Sigmoid colon (tissue), 7 donors: ENCODE data around the gene ATP10A. TPM values are rescaled to one million over a fixed set of nuclear protein-coding genes. Genes with fewer than 3 reads are reported as not detected.

Experiments used
- DNase-seq: peaks from one replicate; pipeline ENCODE4 v3.0.0-alpha.2; 2019
- H3K27ac ChIP-seq, 4 donors: fragments of 200-600 bp; sonication (generic); one replicate each; pipeline ENCODE4 v1.5.1; 2016 to 2019; ENCODE audit warnings: mild to moderate bottlenecking in 1 of 4
- H3K27me3 ChIP-seq, 3 donors: fragments of 200-600 bp; sonication (generic); one replicate each; pipeline ENCODE4 v1.5.1; 2019; ENCODE audit warnings: mild to moderate bottlenecking in 1 of 3
- H3K36me3 ChIP-seq, 4 donors: fragments of 200-600 bp; sonication (generic); one replicate each; pipeline ENCODE4 v1.5.1; 2016 to 2019
- H3K4me1 ChIP-seq, 4 donors: fragments of 200-600 bp; sonication (generic); one replicate each; pipeline ENCODE4 v1.5.1; 2017 to 2019
- H3K4me3 ChIP-seq, 4 donors: fragments of 200-600 bp; sonication (generic); one replicate each; pipeline ENCODE4 v1.5.1; 2017 to 2019; ENCODE audit warnings: mild to moderate bottlenecking in 2 of 4, moderate library complexity in 1 of 4
- H3K9me3 ChIP-seq, 4 donors: fragments of 200-600 bp in 3 of 4; sonication (generic) in 3 of 4; one replicate each; pipeline versions ENCODE4 v1.5.1 to v1.6.1; 2013 to 2019
- EP300 ChIP-seq, 4 donors: sonication (generic); formaldehyde crosslinking; IDR thresholded peaks; one replicate each; pipeline ENCODE4 v1.6.1; 2017; ENCODE audit warnings: antibody characterized with exemption in 4 of 4
- POLR2A ChIP-seq, 2 donors: fragments of 450-650 bp; IDR thresholded peaks; one replicate each; pipeline ENCODE4 v1.6.1; 2016; ENCODE audit warnings: antibody characterized with exemption in 2 of 2, mild to moderate bottlenecking in 2 of 2, moderate library complexity in 2 of 2
- POLR2AphosphoS5 ChIP-seq, 4 donors: sonication (generic); formaldehyde crosslinking; IDR thresholded peaks; one replicate each; pipeline ENCODE4 v1.6.1; 2017; ENCODE audit warnings: antibody characterized with exemption in 4 of 4
- whole genome bisulfite sequencing, 2 donors: extraction: QIAGEN DNeasy Blood & Tissue Kit; methylation state at CpG; one replicate each; pipeline ENCODE4 v1.1.7; 2013; 5-methylcytosine and 5-hydroxymethylcytosine counted together
- intact Hi-C: fragments of 100-400 bp; cut with DNase I; formaldehyde crosslinking; loops from one replicate; pipeline ENCODE4 v1.15.1; 2023
- polyA plus RNA-seq, 3 donors: library from polyadenylated mRNA; stranded (reverse); fragments of 200-250 nt; gene quantifications; one replicate each; pipeline ENCODE4 v1.2.3, GENCODE V29; 2013
- total RNA-seq, 4 donors: library from RNA; depleted of rRNA; stranded (reverse); fragments of >200 nt; gene quantifications; one replicate each; pipeline ENCODE4 v1.1.0, GENCODE V29; 2016
- TF ChIP-seq, protein P1 (sequence below), 4 experiments: fragments of 450-650 bp in 3 of 4; fragments of 200-600 bp in 1 of 4; IDR thresholded peaks; one replicate each; pipeline ENCODE4 v1.5.1; 2016 to 2019; ENCODE audit warnings: antibody characterized with exemption in 4 of 4, mild to moderate bottlenecking in 3 of 4, moderate library complexity in 2 of 4
- donor health status: healthy with polysubstance abuse.
- donor health status: Bipolar disorder and iron deficiency.
- donor health status: healthy.

The ATP10A gene
- total and polyA plus RNA-seq, 7 donors = 0.23 to 7.7 (median 2.9) TPM

- intact Hi-C loops = no loop called here
- 93% methylated on average over 28 of the region's 28 CpGs for WGBS, 2 donors
- TF ChIP-seq POLR2AphosphoS5 (IDR thresholded peaks at IDR 0.05) = no peak
- no peak for TF ChIP-seq POLR2A (IDR thresholded peaks at IDR 0.05)
- TF ChIP-seq, protein P1, sequence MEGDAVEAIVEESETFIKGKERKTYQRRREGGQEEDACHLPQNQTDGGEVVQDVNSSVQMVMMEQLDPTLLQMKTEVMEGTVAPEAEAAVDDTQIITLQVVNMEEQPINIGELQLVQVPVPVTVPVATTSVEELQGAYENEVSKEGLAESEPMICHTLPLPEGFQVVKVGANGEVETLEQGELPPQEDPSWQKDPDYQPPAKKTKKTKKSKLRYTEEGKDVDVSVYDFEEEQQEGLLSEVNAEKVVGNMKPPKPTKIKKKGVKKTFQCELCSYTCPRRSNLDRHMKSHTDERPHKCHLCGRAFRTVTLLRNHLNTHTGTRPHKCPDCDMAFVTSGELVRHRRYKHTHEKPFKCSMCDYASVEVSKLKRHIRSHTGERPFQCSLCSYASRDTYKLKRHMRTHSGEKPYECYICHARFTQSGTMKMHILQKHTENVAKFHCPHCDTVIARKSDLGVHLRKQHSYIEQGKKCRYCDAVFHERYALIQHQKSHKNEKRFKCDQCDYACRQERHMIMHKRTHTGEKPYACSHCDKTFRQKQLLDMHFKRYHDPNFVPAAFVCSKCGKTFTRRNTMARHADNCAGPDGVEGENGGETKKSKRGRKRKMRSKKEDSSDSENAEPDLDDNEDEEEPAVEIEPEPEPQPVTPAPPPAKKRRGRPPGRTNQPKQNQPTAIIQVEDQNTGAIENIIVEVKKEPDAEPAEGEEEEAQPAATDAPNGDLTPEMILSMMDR (IDR thresholded peaks at IDR 0.05) = no peak
- no peak for TF ChIP-seq EP300 (IDR thresholded peaks at IDR 0.05)
- Histone ChIP-seq H3K36me3 (peaks cover 0 to 7% (median 0%) of the 10 kb centered on the region in 4 donors), H3K9me3 (no peaks in the 10 kb centered on the region), H3K4me1 (peaks cover 0 to 31% (median 27%) of the 10 kb centered on the region in 4 donors), H3K4me3 (no peak overlapping the region), H3K27ac (no peak overlapping the region), H3K27me3 (no peaks in the 10 kb centered on the region)
- DNase-seq = peak; percentile 61
Measured at GRCh38 chr15:25780479-25781255, 82.5 kb downstream of the ATP10A start.

GRCh38 chr15:25778161-25778560 lies 85.0 kb downstream of the ATP10A start:
- Histone ChIP-seq H3K4me3 (no peak overlapping the region), H3K36me3 (peaks cover 0 to 7% (median 0%) of the 10 kb centered on the region in 4 donors), H3K4me1 (peaks cover 0 to 23% (median 17%) of the 10 kb centered on the region in 4 donors), H3K27ac (peak overlapping the region in 1 of 4 donors; percentile 31), H3K27me3 (no peaks in the 10 kb centered on the region), H3K9me3 (no peaks in the 10 kb centered on the region)
- DNase-seq = no peak
- 68 to 71% methylated on average over 1 of the region's 1 CpG for WGBS, 2 donors
- intact Hi-C loops = no loop called here
- TF ChIP-seq POLR2A (IDR thresholded peaks at IDR 0.05) (no peak), POLR2AphosphoS5 (IDR thresholded peaks at IDR 0.05) (no peak)
- TF ChIP-seq, protein P1 (IDR thresholded peaks at IDR 0.05) = no peak

GRCh38 chr15:25777037-25777436 lies 86.1 kb downstream of the ATP10A start:
- no peak for DNase-seq
- TF ChIP-seq POLR2AphosphoS5 (IDR thresholded peaks at IDR 0.05) (no peak), POLR2A (IDR thresholded peaks at IDR 0.05) (no peak), EP300 (IDR thresholded peaks at IDR 0.05) (no peak)
- TF ChIP-seq, protein P1 (IDR thresholded peaks at IDR 0.05) = no peak
- H3K4me1 ChIP-seq = peaks cover 0 to 23% (median 17%) of the 10 kb centered on the region in 4 donors
- H3K9me3 ChIP-seq = no peaks in the 10 kb centered on the region
- H3K27me3 ChIP-seq = no peaks in the 10 kb centered on the region
- 80 to 88% methylated on average over 11 of the region's 11 CpGs for WGBS, 2 donors
- intact Hi-C loops = no loop called here
- H3K36me3 ChIP-seq = peaks cover 0 to 7% (median 0%) of the 10 kb centered on the region in 4 donors
- peak overlapping the region in 1 of 4 donors; percentile 70 for H3K27ac ChIP-seq
- H3K4me3 ChIP-seq = no peak overlapping the region

DNA sequence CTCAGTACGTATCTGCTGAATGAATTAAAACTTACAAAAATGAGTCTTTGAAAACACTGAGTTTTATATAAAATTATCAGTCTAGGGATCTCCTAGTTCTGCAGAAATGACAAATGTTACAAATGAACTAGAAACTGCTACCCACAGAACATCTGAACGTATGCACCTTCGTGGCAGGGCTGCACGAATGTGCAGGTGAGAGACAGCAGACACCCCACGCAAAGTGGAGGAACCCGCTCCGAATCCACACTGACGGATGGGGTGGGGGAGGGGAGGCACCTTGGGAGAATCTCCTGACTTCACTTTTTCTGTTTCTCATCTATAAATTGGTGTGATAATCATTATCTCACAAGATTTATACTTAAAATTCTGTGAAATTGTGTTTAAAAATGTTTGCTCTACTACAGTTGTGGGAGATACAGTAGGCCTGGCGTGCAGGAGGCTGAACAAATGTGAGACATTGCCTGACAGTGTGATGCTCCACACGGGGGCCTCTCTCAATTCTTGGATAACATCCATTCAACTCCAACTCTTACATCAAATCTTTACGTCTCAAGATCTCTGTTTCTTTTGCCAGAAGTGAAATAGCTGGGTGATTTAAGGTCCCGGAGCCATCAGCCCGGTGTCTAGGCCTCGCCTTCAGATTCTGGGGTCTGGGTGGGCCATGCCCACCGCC lies 86.9 kb downstream of the ATP10A start:
- DNase-seq = no peak
- H3K36me3 ChIP-seq = peaks cover 0 to 7% (median 0%) of the 10 kb centered on the region in 4 donors
- H3K9me3 ChIP-seq = no peaks in the 10 kb centered on the region
- H3K4me1 ChIP-seq = peaks cover 0 to 23% (median 17%) of the 10 kb centered on the region in 4 donors
- no peaks in the 10 kb centered on the region for H3K27me3 ChIP-seq
- WGBS, 2 donors = 82 to 89% methylated on average over 15 of the region's 15 CpGs
- no peak overlapping the region for H3K4me3 ChIP-seq
- peak overlapping the region; percentile 2 to 70 (median 54) for H3K27ac ChIP-seq
- no peak for TF ChIP-seq POLR2AphosphoS5 (IDR thresholded peaks at IDR 0.05)
- no peak for TF ChIP-seq EP300 (IDR thresholded peaks at IDR 0.05)
- TF ChIP-seq, protein P1 (IDR thresholded peaks at IDR 0.05) = no peak
- TF ChIP-seq POLR2A (IDR thresholded peaks at IDR 0.05) = no peak
- intact Hi-C loops = no loop called here
